GM12892 (cell line): Measurements from ENCODE around the gene KCNH1.

Source experiments
- POLR2A ChIP-seq: IDR thresholded peaks from 2 replicates; pipeline ENCODE4 v1.6.1; 2011; ENCODE audit warnings: low read depth, low read length, control low read depth
- POLR2AphosphoS5 ChIP-seq: IDR thresholded peaks from 2 replicates; pipeline ENCODE4 v1.6.1; 2011; ENCODE audit warnings: low read depth, low read length, control low read depth
- TAF1 ChIP-seq: IDR thresholded peaks from 2 replicates; pipeline ENCODE4 v1.6.1; 2011; ENCODE audit warnings: low read depth, mild to moderate bottlenecking, control low read depth, low read length, borderline replicate concordance

DNA sequence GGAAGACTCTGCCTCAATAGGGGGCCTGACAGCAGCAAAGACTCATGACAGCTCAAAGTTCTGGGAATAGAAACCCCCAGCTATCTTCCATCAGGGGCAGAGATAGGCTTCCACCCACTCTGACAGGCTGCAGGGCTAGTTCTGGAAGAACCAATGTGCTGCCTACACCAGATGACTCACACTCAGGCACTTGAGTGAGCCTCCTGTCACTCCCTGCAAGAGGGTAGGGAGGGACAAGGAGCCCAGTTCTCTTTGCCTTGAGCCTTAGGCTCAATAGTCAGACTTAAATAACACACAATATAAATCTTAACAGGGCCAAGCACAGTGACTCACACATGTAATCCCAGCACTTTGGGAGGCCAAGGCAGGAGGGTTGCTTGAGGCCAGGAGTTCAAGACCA is 418.9 kb downstream of the KCNH1 start:
- no peak for TF ChIP-seq POLR2A
- TF ChIP-seq TAF1 = no peak
- no peak for TF ChIP-seq POLR2AphosphoS5
